ENCODE measurements around the gene COL8A2.

COL8A2 gene

GRCh38 chr1:36125129-36125991 is at the start of gene COL8A2:
Gene COL8A2, minus strand, starts transcription at chr1:36125222. Its CDS starts 24,980 bp downstream, at chr1:36100242.
- ChIA-PET POLR2A (no interaction called here), CTCF (no interaction called here)
- no peak for DNase-seq (ENCODE audit: extremely low spot score)
- TF ChIP-seq LEF1 (IDR thresholded peaks at IDR 0.05; ENCODE audit: borderline replicate concordance): no peak
- no peak for TF ChIP-seq FOXK2 (IDR thresholded peaks at IDR 0.05)
- no peak for TF ChIP-seq PKNOX1 (IDR thresholded peaks at IDR 0.05)
- no peak for TF ChIP-seq HDGF (IDR thresholded peaks at IDR 0.05; ENCODE audit: borderline replicate concordance)

- TF ChIP-seq CTBP1 (IDR thresholded peaks at IDR 0.05; ENCODE audit: borderline replicate concordance) (no peak), NFRKB (IDR thresholded peaks at IDR 0.05) (no peak), L3MBTL2 (conservative IDR thresholded peaks at IDR 0.05) (no peak), ARNT (IDR thresholded peaks at IDR 0.05) (no peak), FOXA1 (IDR thresholded peaks at IDR 0.05) (no peak), FOXK2 (IDR thresholded peaks at IDR 0.05) (no peak), TARDBP (IDR thresholded peaks at IDR 0.05) (no peak), SUZ12 (IDR thresholded peaks at IDR 0.05) (no peak), HDGF (IDR thresholded peaks at IDR 0.05; ENCODE audit: borderline replicate concordance) (no peak)
- ChIA-PET CTCF (no interaction called here), POLR2A (no interaction called here)
- DNase-seq (ENCODE audit: extremely low spot score): no peak
Observed at GRCh38 chr1:36174713-36175112, 49.7 kb upstream of the COL8A2 start.

GRCh38 chr1:36172983-36173382 is 48.0 kb upstream of the COL8A2 start:
- ChIA-PET POLR2A (interaction anchor here (1.7 kb wide), 1 partner anchor 12 kb away, joined by 7 read pairs; no protein-coding TSS in a partner anchor), CTCF (no interaction called here)
- TF ChIP-seq ZNF384 (IDR thresholded peaks at IDR 0.05): no peak
- no peak for TF ChIP-seq SP1 (IDR thresholded peaks at IDR 0.05)
- no peak for TF ChIP-seq FOXM1 (IDR thresholded peaks at IDR 0.05; ENCODE audit: borderline replicate concordance)
- no peak for TF ChIP-seq TARDBP (IDR thresholded peaks at IDR 0.05)
- TF ChIP-seq ELF4 (IDR thresholded peaks at IDR 0.05): no peak
- DNase-seq (ENCODE audit: extremely low spot score): no peak

- ChIA-PET POLR2A (interaction anchor here (1.3 kb wide), 1 partner anchor 16 kb away, joined by 3 read pairs; the partner anchor contains the start of gene MAP7D1), CTCF (no interaction called here)
- TF ChIP-seq BHLHE40 (IDR thresholded peaks at IDR 0.05; ENCODE audit: borderline replicate concordance) (no peak), LEF1 (IDR thresholded peaks at IDR 0.05; ENCODE audit: borderline replicate concordance) (no peak)
- DNase-seq (ENCODE audit: extremely low spot score): no peak
Observed at GRCh38 chr1:36172017-36172747, 47.2 kb upstream of the COL8A2 start.

GRCh38 chr1:36170643-36171412 is 45.8 kb upstream of the COL8A2 start:
- ChIA-PET CTCF (interaction anchor here (0.7 kb wide), 1 partner anchor 17 kb away, joined by 6 read pairs; no protein-coding TSS in a partner anchor), POLR2A (interaction anchor here (1.3 kb wide), 2 partner anchors 8 to 15 kb away, joined by 3 read pairs; partner anchors contain the start of gene MAP7D1)
- no peak for DNase-seq (ENCODE audit: extremely low spot score)
- TF ChIP-seq HDGF (IDR thresholded peaks at IDR 0.05; ENCODE audit: borderline replicate concordance) (no peak), FOXA1 (IDR thresholded peaks at IDR 0.05) (no peak)

- no peak for DNase-seq (ENCODE audit: extremely low spot score)
- CTCF ChIA-PET: interaction anchor here (0.7 kb wide), 1 partner anchor 127 kb away, joined by 3 read pairs; no protein-coding TSS in a partner anchor
- TF ChIP-seq FOXK2 (IDR thresholded peaks at IDR 0.05): no peak
- POLR2A ChIA-PET: no interaction called here
Observed at GRCh38 chr1:36168514-36168913, 43.5 kb upstream of the COL8A2 start.

- ChIA-PET CTCF (interaction anchor here (0.6 to 0.7 kb wide), 2 partner anchors 21 to 212 kb away, joined by 3 to 5 read pairs; no protein-coding TSS in a partner anchor), POLR2A (interaction anchor here (1.5 kb wide), 1 partner anchor 11 kb away, joined by 6 read pairs; the partner anchor contains the start of gene MAP7D1)
- no peak for TF ChIP-seq CTBP1 (IDR thresholded peaks at IDR 0.05; ENCODE audit: borderline replicate concordance)
- no peak for TF ChIP-seq BHLHE40 (IDR thresholded peaks at IDR 0.05; ENCODE audit: borderline replicate concordance)
- no peak for TF ChIP-seq ZNF384 (IDR thresholded peaks at IDR 0.05)
- TF ChIP-seq FOXA1 (IDR thresholded peaks at IDR 0.05): no peak
- no peak for TF ChIP-seq LEF1 (IDR thresholded peaks at IDR 0.05; ENCODE audit: borderline replicate concordance)
- no peak for TF ChIP-seq SP1 (IDR thresholded peaks at IDR 0.05)
- no peak for TF ChIP-seq TARDBP (IDR thresholded peaks at IDR 0.05)
- no peak for TF ChIP-seq FOXK2 (IDR thresholded peaks at IDR 0.05)
- TF ChIP-seq PKNOX1 (IDR thresholded peaks at IDR 0.05): no peak
- TF ChIP-seq FOXM1 (IDR thresholded peaks at IDR 0.05; ENCODE audit: borderline replicate concordance): no peak
- TF ChIP-seq HDGF (IDR thresholded peaks at IDR 0.05; ENCODE audit: borderline replicate concordance): no peak
- TF ChIP-seq L3MBTL2 (conservative IDR thresholded peaks at IDR 0.05): no peak
- TF ChIP-seq ARNT (IDR thresholded peaks at IDR 0.05): no peak
- TF ChIP-seq NFRKB (IDR thresholded peaks at IDR 0.05): no peak
- DNase-seq (ENCODE audit: extremely low spot score): no peak
Observed at GRCh38 chr1:36166938-36167905, 42.2 kb upstream of the COL8A2 start.
